GM19467 (cell line): ENCODE results near the gene MPPED2.

ENCODE experiments used
- ATAC-seq: cut with Tn5 transposase; IDR thresholded peaks from one replicate; pipeline ENCODE4 v1.9.1; 2021; ENCODE audit warnings: mild to moderate bottlenecking, moderate library complexity; ENCODE audit not compliant: unreplicated experiment

The MPPED2 gene

DNA sequence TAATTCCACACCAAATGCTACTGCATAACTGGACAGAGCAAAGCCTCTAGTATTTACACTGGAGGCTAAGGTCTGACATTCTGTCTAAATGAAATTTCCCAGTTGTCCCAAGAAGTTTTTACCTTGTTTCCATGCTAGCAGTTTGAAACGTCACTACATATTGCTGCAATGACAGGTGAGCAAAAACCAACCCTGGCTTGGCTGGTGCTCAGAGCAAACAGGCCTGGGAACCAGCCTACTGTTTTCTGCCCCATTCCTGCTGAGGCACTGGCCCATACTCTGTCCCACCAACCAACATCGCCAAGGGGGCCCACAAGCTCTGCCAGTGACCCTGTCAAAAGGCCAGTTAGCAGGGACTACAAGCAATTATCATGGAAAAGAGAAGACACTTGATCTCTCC lies 131.1 kb downstream of the MPPED2 start:
- no peak for ATAC-seq

DNA sequence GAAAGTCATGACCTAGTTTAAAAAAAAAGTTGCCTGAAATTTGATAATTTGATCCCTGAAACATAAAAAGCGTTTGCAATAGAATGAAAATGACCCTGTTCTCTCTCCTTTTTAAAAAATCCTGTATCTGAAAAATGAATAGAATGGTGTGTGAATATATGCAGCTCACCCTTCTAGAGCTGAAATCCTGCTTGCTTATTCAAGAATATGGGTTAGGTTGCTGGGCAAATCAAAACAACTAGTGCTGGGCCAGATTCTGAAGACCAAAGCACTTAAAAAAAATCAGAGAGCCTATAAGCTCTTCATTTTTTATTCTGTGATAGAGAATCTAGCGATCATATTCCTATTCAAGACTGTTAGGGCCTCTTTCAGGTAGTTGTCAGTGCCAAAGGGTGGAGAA lies 131.6 kb downstream of the MPPED2 start:
- ATAC-seq, result no peak

DNA sequence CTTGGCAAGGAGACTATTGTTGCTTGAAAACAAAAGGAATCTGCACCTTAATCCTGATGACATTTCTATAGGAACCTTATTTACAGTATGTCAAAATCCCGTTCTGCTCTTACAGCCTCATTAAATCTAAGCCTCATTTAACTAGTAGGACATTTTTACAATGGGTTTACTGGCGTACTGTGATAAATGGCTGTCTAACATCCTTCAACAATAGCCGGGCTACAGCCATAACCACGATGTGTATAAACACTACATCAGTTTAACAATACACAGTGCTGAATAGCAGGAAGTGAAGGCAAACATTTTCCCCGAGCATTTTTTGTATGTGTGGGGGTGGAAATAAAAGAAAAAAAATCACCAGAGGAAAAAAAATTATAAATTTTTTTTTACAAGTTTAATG lies 132.0 kb downstream of the MPPED2 start:
- ATAC-seq, result no peak

DNA sequence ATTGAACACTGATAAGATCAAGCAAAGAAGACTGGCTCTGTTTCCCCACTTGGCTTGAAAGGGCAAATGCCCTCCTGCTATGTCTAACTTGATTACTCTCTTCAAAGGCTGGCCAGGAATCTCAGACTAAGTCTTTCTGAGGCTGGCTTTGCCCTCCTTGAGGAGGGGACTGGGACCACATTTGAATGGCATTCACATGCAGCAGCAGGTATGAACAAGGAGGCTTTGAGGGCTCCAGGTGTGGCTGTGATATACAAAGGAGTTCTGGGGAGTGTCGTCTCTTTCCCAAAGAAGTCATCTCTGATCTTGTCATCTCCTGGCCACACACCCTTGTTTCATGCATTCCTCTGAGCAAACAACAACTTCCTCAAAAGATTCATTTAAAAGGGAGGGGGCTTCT lies 132.4 kb downstream of the MPPED2 start:
- ATAC-seq, result no peak

DNA sequence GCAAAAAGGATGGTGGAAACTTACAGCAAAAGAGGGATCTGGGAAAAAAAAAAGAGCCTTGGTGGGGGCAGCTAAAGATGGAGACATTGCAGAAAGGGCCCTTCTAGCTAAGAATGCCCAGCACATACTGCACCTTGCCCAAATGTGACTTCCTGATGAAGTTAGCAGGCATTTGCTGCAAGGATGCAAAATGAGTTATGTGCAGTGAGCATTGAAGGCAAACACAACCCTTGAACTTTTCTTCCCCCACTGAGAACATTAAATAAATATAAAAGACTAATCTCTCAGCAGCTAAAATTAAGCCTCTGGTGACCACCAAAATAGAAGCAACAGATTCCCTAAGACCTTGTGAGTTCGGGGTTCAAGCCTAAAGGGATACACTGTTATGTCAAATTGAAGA lies 133.3 kb downstream of the MPPED2 start:
- no peak for ATAC-seq

DNA sequence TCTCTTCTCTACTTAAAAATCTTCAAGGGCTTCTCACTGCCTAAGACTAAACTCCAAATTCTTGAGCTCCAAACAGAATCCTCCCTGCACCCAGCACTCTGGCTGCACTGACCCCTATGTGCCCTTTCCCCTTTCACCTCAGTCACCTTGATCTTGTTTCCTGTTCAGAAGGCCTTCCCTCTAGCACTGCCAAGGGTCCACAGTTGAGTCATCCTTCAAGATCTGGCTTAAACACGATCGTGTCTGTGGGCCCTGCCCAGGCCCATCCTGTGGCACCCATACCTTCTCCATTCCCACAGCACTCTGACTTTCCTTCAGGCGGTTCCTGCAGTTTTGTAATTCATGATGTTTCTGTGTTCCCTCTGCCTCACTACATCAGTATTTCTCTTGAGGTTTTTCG lies 134.0 kb downstream of the MPPED2 start:
- ATAC-seq, result no peak

GRCh38 chr11:30451626-30452025 lies 134.5 kb downstream of the MPPED2 start:
- ATAC-seq, result no peak

- ATAC-seq, result no peak
These were observed 135.0 kb downstream of the MPPED2 start for GRCh38 chr11:30451167-30451566.

DNA sequence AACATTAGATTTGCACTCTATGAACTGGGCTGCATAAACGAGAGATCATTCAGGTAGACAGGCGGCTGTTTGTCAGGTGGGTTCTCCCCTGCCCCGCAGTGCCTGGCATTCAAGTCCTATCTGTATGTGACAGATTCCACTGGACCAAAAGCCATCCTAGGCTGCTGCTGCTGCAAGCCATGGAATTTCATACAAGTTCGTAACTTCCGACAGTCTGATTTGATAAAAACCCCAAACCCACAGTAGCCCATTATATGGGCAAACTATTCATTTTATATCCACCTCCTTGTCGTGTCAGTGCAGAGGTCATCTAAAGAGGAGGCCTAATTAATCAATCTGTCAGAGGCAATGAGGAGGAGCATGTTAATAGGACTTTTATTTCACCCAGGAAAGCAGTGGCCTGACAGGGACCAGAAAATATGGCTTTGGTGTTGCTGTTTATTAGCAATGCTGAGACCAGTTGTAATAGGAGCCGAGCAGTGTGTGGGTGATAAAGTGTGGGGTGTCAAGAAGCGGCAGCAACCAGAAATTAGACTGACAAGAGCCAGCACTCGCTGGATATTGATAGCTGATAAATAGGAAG lies 139.0 kb downstream of the MPPED2 start:
- ATAC-seq, result no peak

DNA sequence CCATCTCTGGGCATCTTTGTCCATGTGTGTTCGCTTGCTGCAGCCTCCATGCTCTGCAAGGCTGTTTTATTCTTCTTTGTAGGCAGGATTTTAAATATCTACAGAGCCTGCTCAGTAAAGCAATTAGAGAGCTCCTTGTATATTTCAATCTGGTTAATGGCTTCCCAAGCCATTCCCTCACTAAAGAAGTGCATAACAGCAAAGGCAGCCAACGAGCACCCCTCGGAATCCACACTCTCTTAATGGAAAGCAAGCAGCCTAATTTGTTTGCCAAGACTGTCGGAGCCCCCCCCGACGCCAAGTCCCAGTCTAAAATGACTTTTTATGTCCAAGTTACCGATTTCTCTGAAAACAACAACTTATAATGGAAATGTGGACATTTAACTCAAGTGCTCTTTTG lies 139.6 kb downstream of the MPPED2 start:
- no peak for ATAC-seq

DNA sequence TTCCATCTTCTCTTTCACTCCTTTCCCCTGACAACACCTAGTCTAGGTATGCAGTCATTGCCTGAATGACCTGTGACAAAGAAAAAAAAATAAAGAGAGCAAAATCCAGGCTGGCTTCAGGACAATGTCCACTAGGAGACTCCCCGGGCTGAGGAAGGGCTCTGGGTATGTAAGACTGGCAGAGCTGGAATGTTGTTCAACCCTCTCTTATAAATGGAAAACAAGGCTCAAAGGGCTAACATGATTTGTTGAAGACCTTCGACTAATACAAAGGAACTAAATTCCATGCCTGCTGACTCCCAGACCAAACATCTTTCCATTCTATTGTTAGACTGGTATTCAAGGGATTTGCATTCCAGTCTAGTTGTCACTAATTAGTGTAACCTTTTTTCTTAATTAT lies 141.1 kb downstream of the MPPED2 start:
- ATAC-seq, result no peak

DNA sequence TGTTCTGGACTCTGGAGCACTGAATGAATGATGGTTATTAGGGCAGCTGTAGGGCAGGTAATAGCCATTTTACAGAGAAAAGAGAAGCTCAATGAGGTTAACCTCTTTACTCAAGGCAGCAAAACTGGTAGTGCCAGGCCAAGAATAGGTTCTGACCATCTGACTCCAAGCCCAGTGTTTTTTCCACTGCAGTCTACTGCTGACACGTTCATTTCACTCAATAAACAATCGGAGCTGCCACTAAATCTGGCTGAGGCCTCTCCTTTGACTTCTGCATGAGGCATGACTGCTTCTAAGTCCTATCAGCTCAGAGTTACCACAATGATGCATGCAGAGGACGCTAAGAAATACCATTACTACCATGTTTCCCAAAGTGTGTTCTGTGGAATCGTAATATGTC lies 145.6 kb downstream of the MPPED2 start:
- ATAC-seq, result no peak

DNA sequence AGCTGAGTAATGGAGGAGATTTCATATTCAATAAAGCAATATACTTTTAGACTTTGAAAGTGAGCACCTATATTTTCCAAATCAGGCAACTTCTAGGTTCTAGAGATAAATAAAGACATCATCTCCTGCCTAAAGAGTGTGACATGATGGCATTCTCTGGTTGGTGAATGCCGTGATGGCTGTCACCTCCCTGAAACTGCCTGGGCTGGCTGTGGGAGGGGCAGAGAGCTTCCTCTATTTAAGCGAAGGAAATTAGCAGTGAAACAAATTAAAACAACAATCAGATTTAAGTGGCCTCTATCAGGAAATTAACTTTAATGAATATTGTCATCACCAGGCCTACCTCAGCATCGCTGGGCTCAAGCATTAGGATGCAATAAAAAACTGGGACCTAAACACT lies 149.4 kb downstream of the MPPED2 start:
- ATAC-seq, result no peak

DNA sequence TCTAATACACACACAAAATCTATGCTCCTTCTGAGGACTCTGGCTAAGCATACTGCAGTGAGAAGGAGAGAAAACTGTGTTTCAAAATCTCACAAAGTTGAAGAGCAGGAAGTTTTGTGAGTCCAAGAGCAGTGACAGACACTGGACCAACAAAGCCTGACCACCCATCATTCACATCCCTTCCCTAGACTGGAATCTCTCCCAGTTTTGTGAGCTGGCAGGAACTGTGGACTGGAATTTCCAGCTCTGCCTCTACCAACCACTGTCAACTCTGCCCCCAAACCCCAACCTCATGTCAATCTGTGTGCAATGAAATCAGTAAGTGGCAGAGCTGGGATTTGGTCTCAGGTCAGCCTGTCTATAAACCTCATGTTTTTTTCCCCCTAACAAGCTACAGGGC lies 150.7 kb downstream of the MPPED2 start:
- ATAC-seq, result no peak

GRCh38 chr11:30434901-30435300 lies 151.3 kb downstream of the MPPED2 start:
- ATAC-seq, result no peak

DNA sequence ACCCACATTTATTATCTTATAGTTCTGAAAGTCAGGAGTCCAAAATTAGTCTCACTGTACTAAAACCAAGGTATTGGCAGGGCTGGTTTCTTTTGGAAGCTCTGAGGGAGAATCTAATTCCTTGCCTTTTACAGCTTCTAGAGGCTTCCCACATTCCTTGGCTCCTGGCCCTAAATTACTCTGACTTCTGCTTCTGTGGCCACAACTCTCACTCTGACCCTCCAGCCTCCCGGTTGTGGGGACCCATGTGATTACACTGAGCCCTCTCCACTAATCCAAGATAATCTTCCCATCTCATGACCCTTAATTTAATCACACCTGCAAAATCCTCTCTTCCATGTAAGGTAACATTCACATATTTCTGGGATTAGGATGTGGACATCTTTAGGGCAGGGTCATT lies 152.3 kb downstream of the MPPED2 start:
- ATAC-seq, result no peak

GRCh38 chr11:30432716-30433115 lies 153.4 kb downstream of the MPPED2 start:
- ATAC-seq, result no peak

DNA sequence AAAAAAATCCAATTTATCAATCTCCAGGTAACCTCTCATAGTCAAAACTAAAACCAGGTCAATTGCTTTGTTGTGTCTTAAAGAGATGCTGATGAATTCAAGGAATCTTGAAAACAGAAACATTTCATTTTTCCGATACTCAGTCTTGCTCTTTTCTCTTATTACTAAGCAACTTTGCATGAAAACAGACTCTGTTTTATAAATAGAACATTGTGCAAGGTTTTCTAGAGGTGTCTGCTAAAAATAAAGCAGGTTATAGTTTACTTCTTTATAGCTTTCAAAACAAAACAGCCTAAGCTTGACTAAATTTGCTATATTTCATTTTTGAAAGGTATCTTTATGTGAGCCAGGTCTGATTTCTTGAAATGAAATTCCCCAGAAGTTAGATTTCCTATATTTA lies 154.0 kb downstream of the MPPED2 start:
- ATAC-seq, result no peak

DNA sequence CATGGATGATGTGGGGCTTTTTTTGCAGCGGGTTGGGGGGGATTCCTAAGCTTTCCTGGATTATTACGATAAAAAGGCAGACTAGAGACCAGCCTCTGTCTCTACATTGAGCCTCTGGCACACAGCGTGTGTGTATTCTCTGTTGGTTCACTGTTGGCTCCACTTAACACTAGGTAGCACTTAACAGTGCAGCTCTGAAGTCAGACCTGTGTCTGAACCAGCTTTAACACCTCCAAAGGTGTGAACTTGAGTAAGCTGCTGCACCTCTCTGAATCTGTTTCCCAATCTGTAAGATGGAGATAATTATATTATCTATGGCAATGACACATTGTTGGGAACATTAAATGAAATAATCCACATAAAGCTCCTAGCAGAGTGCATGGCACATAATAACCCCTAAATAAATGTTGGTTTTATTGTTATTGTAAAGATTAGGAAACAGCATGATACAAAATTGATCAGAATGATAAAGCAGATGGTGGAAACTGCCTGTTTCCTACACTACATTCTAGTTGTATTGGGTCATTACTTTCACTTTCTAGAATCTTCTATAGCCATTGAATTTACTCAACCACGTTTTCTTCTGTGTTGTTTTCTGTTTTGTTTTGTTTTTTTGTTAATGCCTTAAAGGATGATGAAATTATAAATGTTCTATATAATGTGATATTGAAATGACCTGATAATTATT lies 154.9 kb downstream of the MPPED2 start:
- ATAC-seq, result no peak

GRCh38 chr11:30429550-30429949 lies 156.6 kb downstream of the MPPED2 start:
- no peak for ATAC-seq

DNA sequence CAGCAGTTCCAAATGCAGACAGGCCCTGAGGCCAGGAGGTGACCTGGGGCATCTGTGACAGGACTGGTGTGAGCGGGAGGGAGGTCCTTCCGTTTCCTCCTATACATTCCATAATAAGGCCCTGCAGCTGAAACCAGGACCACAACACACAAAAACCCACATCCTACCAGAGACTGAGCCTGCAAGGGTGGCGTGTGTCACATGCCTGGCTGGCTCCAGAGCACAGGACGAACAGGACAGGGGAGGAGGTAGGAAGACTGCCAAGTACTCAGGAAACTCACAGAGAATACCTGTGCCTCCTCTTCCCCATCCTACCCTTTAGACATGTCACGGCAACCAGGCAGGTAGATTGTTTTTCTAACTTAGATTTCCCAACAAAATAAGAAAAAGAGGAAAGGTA lies 159.4 kb downstream of the MPPED2 start:
- ATAC-seq, result no peak

DNA sequence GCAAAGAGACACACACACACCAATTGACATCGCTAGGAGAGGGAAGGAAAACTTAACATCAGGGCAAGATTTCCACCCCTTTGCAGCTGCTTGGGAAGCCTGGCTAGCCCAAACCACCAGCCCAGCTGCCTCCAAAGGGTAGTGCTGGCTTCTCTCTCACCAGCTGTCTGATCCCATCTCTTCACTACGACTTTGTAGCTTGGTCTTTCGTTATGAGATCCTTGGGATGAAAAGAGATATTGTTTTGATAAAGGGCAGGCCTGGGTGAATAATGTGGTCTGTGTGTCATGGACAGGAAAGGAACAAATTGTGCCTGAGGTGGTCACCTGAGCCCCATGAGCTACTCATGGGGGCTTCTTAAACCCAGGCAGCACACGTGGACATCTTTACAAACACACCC lies 161.3 kb downstream of the MPPED2 start:
- ATAC-seq, result no peak

DNA sequence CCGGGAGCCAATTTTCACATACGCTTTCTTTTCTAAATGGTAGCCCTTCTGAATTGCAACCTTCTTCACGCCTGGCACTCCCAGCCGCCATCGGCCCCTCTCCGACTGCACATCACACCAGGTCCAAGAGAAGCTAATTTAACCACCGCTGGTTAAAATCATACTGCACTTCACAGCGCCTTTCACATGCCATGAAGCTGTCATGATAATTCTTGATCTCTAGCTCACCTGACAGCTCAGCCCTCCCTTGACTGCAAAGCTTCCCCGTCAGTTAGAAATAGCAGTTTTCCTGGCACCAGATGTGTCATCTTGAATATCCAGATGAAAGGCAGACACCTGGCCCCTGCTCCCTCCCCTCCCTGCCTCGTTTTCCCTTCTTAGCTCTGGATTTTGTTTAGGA lies 161.8 kb downstream of the MPPED2 start:
- ATAC-seq, result no peak
